HG03378 (cell line): ENCODE results near the gene SHE.

ENCODE experiments used
- ATAC-seq: cut with Tn5 transposase; IDR thresholded peaks from one replicate; pipeline ENCODE4 v1.9.1; 2021; ENCODE audit warnings: mild to moderate bottlenecking, moderate library complexity; ENCODE audit not compliant: unreplicated experiment

SHE gene

DNA sequence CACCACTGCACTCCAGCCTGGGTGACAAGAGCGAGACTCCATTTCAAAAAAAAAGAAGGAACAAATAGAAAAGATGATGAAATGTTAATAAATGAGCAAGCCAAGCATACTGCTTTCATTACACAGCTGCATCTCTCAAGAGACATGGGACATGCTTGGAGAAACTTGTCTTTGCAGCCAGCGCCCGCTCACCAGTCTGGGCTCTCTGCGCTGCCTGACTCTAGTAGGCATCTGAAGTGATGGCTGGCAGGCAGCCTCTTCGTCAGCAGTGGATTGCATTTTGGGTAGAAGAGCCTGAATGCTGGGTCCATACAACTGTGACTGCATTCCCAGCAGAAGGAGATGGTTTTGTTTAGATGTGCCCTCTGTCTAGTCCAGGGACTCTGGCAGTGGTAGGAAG, 49.1 kb downstream of the SHE start:
- ATAC-seq, result no peak

- ATAC-seq, result no peak
Observed at GRCh38 chr1:154448331-154448811, 53.8 kb downstream of the SHE start.

DNA sequence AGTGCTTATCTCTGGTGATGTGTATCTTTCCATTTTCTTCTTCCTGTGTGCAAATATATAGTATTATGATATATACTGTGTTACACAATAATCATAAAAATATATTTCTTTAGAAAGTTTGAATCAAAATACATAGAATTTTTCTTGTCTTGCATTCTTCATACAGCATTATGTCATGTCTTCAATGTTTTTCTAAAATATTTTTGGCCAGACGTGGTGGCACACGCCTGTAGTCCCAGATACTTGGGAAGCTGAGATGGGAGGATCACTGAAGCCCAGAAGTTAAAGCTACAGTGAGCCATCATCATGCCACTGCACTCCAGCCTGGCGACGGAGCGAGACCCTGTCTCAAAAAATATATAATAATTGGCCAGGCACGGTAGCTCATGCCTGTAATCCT, 55.4 kb downstream of the SHE start:
- ATAC-seq, result no peak

- no peak for ATAC-seq
Observed at GRCh38 chr1:154446292-154446691, 55.9 kb downstream of the SHE start.

DNA sequence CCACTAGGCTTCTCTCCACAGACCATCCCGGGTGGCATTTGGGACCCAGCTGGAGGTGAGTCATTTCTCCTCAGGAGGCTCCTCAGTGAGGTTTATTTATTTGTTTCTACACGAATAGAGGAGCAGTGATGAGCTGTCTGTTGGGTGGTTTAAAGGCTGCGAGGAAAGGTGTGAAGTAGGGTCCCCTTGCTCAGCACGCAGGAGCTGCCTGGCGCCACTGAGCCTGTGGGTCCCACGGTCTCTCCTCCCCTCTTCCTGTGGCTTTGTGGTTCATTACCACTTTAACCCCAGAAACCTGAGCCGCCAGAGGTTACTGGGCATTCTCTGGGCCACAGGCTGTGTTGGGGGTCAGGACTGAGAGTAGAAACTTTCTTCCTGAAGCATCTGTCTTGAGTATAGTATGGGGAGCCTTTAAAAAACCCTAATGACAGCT, 57.2 kb downstream of the SHE start:
- ATAC-seq, result peak; percentile 59

DNA sequence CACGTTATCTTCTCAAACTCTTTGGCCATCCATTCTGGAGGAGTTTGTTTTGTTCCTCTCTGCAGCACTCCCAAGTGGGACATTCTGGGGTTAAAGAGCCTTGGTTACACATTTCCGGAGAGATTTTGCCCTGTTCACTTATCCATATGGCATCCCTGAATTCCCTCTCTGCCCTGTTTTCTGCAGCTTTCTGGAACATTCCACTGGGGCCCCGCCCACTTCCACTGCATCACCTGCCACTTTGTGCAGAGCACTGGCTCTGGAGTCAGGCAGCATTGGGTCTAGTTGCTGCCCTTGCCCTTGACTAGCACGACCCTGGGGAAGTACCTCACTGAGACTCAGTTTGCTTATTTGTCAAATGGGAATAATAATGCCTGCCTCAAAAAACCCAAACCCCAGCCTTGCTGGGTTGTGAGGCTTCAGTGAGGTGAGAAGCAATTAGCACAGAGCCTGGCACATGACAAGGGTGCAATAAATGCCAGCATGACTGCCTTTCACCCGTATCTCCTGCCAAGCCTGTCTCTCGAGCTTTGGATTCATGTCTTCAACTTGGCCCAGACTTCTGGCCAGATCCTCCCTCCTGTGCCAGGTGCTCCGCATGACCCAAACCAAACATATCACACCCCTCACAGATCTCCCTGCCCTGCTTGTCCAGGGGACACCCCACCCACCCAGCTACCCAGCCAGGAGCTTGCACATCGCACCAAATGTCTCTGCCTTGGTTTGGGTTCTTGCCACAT, 58.8 kb downstream of the SHE start:
- no peak for ATAC-seq

DNA sequence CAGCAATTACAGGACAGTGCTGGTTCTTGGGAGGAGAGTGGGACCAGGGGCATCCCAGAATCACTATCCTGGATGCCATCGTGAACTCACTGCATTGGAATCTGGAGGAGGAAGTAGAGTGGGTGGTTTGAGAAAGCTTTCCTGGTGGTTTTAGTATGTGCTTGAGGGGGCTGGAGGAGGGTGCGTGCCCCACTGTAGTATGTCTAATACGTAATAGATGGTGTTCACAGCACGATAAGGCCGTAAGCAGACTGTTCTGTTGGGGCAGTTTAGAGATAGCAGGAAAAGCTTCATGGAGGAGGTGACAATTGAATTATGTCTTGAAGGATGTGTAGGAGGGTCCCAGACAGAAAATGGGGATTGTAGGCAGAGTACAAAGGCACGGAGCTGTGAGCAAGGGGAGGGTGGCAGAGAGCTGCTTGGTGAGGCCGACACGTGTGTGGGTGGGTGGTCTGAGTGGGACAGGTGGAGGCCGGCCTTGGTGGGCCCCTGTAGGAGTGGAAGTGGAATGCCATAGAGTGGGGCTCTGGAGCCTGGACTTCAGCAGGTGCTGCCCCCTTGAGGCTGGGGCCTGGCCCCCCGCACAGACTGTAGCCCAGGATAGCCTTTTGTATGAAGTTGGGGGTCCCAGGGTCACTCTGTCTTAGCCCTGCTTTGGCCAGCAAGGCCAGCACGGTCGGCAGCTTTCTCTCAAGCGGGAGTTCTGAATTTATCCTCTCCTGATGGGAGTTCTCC, 60.0 kb downstream of the SHE start:
- ATAC-seq, result no peak

DNA sequence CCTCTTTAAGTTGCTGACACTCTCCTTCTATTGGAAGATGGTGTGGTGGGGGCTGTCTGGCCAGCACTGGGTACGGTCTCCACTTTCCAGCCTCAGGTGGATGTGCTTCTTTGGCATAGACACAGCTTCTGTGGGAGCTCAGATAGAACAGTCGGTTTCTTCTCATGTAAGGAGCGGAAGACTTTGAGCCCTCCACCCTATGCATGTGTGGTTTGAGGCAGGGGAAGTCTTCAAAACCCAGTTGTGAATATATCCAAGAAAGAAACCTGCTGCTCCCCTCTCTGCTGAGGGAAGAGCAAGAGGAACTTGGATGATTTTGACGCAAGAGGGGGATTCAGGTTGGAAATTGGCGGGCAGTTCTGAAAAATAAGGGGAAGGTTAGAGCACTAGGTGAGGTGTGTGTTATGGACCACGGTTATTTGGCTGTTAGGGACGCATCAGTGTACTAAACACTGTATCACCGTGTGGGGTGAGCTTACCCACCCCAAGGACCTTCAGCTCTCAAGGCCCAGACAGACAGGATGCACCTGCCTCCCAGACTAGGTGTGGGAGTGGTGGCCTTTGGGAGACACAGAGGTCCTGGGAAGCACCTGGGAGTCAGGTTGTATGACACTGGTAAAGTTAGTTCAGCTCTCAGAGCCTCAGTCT, 60.8 kb downstream of the SHE start:
- no peak for ATAC-seq

DNA sequence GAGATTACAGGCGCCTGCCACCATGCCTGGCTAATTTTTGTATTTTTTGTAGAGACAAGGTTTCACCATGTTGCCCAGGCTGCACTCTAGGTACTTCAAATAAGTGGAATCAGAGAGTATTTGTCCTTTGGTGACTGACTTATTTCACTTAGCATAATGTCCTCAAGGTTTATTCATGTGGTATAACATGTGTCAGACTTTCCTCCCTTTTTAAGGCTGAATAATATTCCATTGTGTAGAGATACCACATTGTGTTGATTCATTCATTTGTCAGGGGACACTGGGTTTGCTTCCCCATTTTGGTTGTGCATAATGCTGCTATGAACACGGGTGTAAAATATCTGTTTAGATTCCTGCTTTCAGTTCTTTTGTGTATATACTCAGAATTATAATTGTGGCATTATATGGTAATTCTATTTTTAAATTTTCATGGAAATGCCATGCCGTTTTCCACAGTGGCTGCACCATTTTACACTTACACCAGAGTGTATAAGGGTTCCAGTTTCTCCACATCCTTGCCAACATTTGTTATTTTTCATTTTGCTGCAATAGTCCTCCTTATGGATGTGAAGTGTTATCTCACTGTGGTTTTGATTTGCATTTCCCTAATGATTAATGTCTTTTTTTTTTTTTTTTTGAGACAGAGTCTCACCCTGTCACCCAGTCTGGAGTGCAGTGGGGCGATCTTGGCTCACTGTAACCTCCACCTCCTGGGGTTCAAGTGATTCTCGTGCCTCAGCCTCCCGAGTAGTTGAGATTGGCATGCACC, 62.0 kb downstream of the SHE start:
- peak; percentile 3 for ATAC-seq

- no peak for ATAC-seq
Observed at GRCh38 chr1:154436433-154436832, 65.8 kb downstream of the SHE start.

GRCh38 chr1:154435599-154436200, 66.5 kb downstream of the SHE start:
- no peak for ATAC-seq

GRCh38 chr1:154434346-154435085, 67.7 kb downstream of the SHE start:
- ATAC-seq, result no peak

DNA sequence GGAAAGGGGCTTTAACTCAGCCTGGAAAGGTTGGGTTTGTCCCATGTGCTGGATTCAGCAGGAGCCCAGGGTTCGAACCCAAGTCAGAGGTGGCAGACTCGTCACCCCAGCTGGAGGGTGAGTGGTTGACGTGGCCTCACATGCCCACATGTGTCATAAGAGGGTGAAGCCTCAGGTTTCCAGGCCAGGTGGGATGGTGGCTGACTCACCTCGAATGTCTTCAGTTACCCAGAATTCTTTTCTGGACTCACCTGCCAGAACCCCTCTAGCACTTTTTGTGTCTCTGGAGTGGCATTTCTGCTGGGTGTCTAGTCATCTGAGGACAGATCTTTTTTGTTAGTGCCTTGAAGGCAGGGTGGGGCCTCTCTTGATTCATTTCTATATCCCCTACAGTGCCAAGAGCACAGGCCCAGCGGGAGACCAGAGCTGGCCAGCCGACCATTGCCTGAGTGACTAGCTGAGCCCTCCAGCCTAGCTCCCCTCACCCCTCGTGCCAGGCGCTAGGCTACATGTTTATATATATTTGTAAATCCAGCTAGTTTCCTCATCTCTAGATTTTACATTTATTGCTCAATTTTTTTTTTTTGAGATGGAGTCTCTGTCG, 68.9 kb downstream of the SHE start:
- ATAC-seq, result no peak

DNA sequence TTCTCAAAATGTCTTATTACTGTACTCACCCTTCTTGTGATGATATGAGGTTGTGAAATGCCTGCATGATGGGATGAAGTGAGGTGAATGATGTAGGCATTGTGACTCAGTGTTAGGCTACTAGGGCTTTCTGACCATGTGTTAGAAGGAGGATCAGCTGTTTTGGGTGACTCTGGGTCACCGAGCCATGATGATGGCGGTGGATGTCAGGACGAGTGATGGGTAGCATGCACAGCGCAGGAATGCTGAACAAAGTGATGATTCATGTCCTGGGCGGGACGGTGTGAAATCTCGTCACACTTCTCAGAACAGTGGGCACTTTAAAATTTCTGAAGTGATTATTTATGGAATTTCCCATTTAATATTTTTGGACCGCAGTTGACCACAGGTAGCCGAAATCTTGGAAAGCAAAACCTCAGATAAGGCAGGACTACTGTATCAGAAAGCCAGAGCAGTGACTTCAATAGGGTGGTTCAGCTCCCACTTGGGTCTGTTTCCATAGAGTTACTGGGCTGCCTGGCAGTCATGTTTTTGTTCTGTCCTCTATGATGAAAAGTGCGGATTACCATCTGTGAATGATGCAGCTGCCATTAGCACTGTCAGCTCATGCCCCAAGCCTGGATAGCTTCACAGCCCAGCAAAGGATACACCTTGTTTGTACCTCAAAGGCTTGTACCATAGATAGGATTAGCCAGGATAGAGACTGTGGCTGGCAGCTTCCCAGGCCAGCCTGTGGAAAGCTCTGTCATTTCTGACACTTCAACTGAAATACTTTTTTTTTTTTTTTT, 70.4 kb downstream of the SHE start:
- ATAC-seq, result no peak

DNA sequence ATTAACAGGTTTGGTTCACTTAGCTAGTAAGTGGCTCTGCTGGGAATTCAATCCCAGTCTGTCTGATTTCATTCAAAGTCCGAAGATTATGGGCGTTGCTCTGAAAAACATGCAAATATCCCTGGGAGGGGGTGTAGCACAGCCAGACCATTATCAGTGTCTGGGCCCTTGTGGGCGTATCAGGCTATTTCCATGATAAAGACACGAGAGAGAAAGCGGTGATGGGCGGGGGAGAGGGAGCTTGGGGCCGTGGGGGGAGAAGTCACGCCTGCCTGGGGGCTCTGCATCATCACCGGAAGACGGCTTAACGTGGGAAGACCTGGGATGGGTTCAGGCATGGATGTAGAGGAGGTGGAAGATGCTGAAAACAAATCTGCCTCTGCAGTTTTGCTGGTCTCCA, 71.3 kb downstream of the SHE start:
- ATAC-seq, result no peak

DNA sequence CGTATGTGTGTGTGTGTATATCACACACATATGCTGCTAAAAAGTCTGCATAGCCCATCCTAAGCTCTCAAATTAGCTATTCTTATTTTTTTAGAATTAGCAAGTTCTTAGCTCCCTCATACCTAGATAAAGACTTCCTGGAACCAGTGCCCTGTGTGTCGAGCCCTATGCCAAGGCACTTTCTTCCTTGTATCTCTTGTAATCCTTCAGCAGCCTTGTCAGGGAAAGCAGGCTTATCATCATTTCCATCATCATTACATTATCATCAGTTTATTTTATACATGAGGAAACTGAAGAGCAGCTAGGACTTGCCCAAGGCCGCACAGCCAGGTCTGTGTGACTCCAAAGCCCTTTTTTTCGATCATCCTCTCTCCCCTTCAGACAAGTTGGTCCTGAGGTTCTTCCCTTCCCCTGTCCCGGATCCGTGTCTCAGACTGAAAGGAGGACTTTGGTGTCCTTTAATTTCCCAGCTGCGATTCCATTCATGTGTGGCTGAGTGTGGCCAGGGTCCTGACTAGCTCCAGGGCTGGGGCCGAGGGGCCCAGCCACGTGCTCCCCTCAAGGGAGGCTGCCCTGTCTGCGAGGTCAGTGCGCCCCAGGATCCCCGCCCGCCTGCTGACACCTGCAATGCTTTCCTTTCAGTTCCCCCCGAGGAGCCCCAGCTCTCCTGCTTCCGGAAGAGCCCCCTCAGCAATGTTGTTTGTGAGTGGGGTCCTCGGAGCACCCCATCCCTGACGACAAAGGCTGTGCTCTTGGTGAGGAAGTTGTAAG, 72.2 kb downstream of the SHE start:
- ATAC-seq, result no peak
